Inflammatory macrophage treated with lipopolysaccharide for 4 hours (primary cell): ENCODE results near the gene AFAP1L2.
"Not testable (repeated sequence)": the region's sequence is repeated elsewhere in the genome, so short reads cannot be mapped to it uniquely, and the experiment has no call there.

Source experiments
- DNase-seq: peaks from one replicate; pipeline ENCODE4 v3.0.0-alpha.2; 2020

Gene AFAP1L2

DNA sequence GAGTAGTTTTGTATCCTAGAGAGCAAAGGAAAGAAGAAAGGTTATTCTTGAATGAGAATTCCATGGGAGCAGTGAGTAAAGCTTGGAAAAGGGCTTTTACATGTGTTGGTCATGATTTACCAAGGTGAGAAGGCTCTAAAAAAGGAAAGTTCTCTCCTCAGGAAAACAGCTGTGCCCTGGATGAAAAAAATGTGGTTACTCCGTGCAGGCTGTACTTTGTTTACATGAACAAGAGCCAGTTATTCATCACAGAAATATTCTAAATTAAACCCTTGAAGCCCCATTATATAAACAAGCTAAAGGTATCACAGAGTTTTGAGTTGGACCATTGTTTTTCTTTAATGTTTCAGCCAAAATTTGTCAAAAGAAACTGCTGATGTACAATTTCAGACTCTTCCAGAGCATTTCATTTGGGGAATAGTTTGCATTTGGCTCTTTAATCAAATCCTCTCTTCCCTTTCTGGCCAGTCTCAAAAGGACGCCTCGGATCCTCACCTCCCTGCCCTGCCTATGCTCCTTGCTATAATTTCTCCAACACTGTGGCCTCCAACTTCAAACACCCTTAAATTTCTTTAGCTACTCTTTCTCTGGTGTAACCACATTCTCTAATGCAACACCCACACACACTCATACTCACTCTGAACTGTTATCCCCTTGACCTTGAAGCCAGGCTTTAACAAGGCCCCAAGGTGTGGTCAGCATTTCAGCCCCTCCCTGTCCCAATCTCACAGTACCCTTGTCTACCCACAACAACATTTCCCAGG lies 47.4 kb downstream of the AFAP1L2 start:
- DNase-seq: no peak

DNA sequence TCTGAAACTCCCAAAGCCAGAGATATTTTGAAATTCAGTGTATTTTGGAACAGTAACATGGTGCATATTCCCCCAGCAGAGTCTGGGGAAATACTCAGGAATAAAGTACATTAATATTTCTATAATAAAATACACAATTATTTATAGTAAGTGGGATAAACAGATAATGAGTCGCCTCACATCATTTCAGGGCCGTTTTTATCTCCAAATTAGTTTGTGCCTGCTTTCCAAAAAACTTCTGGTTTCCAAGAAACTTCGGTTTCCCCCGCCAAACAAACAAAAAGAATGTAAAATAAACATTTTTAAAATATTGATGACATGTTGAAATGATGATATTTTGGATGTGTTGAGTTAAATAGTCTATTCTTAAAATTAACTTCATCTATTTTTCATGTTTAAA lies 48.2 kb downstream of the AFAP1L2 start:
- no peak for DNase-seq

DNA sequence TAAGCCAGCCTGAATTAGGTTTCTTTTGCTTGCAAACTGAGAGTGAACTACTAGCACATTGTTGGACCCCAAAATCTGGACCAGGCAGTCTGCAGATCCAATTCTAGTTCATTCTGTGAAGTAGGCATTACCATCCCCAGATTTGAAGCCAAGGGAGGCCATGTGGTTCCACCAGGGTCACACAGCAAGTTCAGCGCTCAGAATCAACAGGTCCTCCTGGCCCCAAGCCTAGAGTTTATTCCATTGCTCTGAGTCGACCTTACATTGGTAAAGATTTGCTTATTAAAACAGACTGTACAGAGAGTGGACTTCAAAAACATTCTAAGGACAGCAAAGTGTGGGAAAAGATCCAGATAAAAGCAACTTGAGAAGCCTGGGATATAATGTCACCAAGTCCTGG lies 50.9 kb downstream of the AFAP1L2 start:
- DNase-seq: no peak

DNA sequence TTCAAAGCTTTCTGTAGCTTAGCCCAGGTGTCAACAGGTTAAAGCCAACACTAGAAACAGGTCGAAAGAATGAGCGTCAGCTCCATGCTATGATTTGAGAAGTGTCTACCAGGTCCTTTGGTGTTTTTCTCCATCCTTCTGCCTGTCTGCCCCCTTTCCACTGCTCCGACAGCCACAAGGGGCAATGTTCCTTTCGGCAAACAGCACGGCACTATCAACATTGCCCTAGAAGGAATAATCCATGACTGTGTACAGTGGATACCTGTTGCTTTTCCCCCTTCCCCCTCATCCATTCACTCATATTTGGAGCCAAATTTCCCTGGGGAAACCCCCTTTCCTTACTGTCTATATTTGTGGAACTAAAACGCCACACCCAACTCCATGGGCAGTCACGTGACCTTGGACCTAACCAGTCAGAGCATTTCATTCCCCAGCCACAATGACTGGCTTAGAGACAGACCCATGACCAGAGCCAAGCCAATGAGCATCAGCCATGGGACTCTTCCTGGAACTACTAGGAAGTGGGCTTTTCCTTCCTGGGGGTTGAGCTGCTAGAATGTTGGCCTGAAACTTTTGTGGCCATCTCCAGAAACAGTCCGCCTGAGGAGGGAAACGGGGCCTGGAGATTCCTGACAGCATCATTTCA lies 51.5 kb downstream of the AFAP1L2 start:
- DNase-seq: no peak

DNA sequence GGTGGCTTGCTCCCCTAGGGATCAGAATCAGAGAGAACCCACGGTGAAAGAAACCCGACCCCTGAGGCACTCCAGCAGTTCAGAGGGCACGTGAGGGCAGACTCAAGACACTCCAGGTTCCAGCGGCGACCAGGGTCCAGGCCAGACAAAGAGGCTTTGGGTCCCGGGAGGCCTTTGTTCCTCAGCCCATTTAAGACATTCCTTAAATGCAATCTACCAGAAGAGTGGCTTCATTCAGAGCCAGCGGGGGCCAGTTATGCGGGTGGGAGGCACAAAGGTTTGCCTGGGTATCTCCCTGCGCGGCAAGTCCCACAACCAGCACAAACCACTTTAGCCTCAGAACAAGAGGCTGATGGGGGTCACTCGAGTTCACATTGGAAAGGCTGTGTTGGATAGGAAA lies 53.6 kb downstream of the AFAP1L2 start:
- no peak for DNase-seq

DNA sequence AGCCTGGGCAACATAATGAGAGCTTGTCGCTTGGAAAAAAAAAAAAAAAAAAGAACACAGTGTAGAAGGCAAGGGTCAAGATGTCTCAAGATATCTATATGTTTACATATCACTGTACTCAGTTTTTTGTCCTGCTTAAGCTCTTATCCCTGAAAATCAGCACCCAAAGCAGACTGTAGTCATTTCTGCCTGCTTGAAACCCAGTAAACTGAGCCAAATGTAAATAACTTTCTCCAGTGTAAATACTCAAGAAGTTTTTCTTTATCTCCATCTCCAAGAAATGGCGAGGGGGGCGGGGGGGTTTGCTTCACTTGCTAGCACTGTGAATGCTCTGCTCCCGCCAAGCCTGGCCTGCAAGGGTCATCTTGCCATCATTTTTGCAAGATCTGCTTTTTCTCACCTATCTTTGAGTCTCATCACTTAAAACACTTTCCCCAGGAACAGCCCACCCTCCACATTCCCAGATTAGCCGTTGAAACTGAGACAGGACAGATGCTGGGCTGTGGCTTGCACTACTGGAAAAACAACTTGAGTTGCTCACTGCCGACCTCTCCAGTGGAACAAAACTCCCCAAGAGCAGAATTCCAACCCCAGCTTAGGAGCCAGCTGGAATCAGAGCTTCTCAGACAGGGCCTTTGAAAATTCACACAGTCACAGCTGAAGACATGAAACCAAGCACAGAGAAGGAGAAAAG lies 54.6 kb downstream of the AFAP1L2 start:
- DNase-seq: no peak

DNA sequence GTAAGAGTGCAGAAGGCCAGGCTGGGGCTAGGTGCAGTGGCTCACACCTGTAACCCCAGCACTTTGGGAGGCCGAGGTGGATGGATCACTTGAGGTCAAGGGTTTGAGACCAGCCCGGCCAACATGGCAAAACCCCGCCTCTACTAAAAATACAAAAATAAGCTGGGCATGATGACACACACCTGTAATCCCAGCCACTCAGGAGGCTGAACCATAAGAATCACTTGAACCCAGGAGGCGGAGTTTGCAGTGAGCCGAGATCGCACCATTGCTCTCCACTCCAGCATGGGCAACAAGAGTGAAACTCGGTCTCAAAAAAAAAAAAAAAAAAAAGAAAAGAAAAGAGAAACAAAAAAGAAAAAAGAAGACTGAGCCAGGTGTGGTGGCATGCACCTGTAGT lies 55.2 kb downstream of the AFAP1L2 start:
- DNase-seq: not testable (repeated sequence)

DNA sequence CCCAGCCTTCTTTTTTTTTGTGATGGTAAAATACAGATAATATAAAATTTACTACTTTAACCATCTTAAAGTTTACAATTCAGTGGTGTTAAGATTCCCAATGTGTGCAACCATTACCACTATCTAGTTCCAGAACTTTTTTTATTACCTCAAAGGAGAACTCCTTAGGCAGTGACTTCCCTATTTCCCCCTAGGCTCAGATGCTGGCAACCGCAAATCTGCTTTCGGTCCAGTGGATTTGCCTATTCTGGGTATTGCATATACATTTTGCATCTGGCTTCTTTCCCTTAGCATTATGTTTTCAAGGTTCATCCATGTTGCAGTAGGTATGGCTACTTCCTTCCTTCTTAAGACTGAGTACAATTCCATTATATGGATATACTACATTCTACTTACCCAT lies 56.5 kb downstream of the AFAP1L2 start:
- DNase-seq: no peak

DNA sequence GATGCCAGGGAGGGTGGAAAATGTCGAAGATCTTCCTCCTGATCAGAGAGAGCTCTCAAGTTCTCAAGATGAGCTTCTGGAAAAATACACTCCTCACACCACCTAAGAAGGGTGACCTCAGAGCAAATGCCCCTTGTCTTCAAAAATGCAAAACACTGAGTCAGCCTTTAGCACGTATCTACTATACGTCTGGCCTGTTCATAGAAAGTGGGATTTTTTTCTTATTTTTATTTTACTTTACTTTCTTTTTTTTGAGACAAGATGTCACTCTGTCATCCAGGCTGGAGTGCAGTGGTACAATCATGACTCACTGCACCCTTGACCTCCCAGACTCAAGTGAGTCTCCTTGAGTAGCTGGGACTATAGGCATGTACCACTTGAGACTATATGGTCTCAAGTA lies 57.1 kb downstream of the AFAP1L2 start:
- DNase-seq: no peak

DNA sequence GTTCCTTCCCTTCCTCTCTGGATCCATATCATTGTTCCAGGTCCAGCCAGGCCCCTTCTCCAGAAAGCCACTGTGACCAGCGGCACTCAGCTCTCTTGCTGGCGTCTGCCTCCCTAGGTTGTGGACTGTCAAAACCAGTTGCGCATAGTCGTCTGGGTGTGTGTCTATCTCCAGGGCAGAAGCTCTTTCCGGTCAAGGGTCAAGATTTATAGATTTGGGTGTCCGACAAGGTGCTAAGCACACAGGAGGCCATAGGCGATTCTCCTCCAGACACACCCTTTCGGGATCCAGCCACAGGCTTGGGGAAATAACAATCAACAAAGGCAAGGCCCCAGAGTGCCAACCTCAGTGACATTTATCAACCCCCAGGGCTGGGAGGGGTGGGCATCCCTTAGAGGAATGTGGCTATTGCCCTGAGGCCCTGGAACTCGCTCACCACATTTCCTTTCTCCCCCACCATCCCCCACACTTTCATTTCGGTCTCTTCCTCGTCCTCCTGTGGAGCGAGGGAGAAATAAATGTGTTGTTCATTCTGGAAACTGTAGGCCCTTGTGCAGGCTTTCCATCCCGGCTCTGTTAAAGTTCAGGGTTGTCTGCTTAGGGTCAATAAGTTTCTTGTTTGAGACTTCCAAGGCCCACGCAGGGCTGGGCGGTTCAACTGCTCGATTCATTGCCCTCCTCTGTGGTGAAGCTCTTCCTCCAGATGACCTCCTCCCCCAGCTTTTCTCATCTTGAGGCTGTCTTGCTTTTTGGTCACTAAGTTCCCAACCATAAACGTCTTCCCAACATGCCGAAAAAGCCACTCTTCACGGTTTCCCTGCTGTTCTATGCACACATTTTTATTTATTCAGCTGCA lies 57.9 kb downstream of the AFAP1L2 start:
- no peak for DNase-seq

DNA sequence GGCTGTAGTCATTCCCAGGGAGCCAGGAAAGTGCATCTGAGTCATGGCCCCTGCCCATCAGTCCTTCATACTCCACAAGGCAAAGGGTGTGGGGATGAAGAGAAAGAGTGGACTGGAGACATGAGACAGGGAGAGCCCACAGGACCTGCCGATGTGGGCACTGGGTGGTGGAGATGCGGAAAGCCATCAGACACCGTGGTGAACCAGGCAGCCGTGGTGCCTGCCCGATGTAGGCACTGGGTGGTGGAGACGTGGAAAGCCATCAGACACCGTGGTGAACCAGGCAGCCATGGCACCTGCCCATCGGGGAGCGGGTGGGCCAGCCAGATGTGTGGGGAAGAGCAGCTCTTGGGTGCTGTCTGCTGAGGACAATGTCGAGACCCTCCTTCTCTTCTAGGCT lies 58.6 kb downstream of the AFAP1L2 start:
- no peak for DNase-seq

DNA sequence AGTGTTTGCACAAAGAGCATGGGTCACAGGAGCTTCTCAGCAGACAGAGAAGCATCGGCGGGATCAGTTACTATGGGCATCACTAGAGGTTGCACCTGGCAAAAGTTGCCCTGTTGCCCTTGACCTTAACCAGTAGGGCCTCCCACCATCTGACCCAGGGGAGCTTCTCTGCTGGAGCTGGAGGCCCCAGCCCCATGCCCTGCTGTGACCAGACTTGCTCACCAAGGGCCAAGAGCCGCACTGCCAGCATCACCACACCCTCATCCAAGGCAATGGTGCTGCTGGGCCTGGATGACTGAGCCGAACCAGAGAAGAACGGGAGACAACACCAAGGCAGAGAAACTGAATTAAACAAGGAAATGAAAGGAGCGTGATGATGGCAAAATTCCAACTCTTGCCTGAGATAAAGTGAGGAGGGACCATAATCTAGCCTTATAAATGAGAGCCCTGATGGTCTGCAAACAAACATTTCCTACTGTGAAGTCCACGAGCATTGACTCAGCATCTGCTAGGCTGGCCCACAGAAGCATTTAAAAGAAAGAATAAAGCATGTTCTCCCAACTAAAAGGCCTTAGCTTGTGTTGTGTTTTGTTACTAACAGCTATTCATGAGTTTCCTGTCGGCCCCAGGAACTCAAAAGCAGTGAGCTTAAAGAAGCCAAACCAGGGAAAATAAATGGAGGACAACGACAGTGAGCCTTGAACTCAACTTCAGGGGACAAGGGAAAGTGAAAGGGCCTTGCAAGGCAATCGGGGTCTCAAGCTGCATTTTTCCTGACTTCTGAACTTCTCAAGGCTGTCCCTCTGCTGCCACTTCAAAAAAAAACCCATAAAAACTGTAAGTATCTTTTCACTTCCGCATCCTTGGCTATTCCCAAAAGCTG lies 60.4 kb downstream of the AFAP1L2 start:
- no peak for DNase-seq

DNA sequence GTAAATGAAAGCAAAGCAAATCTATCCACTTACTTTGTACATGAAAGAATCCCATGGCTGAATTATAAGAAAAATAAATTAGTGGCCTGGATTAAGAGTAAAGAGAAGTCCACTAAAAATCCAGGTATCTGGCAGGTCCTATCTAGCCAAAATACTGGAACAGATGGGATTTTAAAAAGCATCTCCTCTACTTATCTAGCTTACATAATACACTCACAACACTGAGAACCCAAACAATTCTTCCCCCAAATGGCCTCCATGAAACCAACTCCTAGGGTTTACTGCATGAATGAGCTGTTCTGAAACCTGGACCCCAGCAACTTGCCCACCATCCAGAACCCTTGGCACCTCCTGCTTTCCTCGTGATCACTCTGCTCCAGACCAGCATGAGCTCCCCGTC lies 61.3 kb downstream of the AFAP1L2 start:
- no peak for DNase-seq

DNA sequence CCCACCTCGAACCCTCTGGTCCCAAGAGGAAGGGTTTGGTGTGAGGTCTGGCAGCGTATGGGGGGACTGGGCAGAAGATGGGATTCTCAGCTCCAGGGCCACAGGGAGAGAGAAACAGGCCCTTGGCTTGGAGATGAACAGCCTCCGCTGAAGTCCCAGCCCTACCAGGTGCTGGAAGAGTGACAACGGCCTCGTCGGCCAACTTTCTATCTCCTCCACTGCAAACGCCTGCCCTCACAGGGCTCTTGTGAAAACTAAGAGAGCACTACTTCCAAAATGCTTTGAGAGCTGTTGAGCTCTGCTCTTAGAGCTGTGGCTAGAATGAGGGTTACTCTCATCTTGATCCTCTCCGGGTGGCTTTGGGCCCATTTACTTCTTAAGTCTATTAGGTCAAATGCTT lies 63.5 kb downstream of the AFAP1L2 start:
- no peak for DNase-seq

DNA sequence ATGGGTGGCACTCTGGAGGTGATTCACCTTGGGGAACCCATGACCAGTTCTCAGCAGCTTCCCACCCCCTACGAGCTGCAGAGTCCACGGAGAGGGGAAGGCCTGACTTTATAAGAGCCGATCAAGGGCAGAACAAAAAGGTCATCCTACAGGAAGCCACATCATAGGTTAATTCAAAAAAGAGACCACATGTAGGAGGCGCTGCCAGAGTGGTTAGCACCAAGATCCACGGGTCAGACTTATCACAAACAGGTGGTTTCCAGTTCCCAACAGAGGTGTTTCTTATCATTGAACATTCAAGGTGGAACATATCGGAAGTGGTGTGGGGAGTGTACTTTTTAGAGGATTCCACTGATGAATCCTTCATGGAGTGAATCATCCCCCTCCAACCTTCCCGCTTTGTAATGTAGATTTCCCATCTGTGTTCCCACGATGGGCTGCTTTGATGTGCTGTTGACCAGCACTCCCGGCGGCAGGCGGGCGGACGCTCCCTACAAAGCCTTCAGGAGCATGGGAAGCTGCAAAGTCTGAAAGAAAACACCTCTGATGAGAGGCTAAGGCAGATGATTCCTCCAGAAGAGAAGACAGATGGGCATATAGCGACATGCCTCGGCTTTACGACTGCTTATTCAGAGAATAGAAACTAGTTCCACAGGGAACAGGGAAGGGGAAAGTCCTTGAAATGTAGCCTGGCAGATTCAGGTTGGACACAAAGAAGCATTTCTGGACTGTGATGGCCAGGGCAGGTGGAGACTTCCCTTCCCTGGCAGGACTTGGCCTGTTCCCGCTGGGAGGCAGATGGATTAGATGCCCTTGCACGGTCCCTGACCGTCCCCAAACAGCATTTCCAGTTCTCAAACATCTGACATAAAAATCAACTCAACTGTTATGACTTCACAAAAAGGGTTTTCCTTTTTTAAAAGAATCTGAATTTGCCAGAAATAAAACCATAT lies 66.5 kb downstream of the AFAP1L2 start:
- DNase-seq: no peak

DNA sequence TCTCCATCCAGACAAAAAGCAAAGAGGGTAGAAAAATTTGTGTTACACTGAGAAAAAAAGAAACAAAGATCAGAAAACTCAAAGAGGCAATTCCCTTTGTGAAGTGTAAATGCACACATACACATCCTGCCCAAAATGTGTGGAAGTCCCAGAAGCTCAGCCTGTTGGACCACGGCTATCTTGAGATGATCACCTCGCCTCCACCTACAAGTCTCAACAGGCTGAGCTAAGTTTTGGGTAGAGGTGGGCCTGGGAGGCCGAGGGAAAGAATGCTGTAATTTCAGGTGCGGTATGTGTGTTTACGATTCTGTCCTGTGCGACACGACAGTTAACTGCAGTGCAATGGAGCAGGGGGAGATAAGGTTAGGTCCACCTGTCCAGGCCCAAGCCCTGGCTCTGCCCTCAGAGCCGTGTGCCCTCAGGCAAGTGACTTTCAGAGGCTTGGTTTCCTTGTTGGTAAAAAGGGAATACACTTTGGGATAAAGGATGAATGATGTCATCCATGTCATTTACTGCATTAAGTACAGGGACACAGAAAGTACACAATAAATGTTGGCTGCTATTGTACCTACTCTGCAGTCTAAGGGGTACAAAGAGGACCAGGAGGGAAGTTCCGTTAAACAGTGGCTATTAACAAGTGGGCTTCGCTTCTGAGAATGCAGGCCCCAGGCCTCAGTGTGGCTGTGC lies 67.3 kb downstream of the AFAP1L2 start:
- DNase-seq: no peak

DNA sequence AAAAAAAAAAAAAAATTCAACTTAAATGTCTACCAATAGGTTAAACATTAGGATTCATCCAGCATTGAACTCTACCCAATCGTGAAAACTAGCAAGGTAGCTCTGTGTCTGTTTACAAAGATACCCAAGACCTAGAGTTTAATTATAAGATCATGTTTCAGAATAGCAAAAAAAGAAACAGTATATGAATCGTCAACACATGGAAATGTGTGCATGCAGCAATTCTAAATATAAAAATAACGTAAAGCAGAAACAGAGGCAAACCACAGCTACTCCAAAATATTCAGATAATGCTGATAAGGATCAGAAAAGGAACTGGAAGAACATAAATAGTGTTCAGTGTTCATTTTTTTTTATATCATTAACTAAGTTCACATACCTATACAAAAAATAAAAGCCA lies 68.7 kb downstream of the AFAP1L2 start:
- no peak for DNase-seq

DNA sequence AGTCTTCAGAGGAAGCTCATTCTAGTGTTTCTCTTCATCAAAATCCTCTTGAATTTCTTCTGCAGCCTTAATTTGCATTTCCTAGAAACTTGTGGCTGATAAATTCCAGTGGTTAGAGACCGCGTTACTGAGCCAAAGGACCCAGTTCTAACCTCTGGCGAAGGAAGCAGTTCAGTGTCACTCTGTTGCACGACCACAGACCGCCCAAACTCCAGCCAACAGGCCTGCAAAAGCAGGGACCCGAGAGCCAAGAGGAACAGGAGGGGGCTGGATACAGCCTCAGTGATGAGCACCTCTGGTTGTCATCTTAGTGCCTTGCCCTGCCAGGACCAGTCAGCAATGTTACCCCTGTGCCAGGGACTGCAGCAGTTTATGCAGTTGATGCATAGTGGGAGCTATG lies 70.0 kb downstream of the AFAP1L2 start:
- no peak for DNase-seq

DNA sequence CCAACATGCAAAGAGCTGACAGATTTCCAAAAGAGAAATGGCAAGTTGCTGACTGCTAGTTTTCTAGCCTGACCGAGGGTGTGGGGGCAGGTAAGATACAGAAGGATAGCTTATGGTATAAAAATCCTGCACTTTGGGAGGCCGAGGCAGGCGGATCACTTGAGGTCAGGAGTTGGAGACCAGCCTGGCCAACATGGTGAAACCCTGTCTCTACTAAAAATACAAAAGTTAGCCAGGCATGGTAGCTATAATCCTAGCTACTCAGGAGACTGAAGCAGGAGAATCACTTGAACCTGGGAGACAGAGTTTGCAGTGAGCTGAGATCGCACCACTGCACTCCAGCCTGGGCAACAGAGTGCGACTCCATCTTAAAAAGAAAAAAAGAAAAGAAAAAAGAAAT lies 70.9 kb downstream of the AFAP1L2 start:
- not testable (repeated sequence) for DNase-seq
